HepG2 (cell line): ENCODE results near the gene ZNF343. TPM values are rescaled to one million over a fixed set of nuclear protein-coding genes. Genes with fewer than 3 reads are reported as not detected.
A peak's percentile ranks its signal among the peaks of the same experiment; 100 is the strongest.

Experiments used
- ARNT ChIP-seq: fragments of 450-650 bp; IDR thresholded peaks from 2 replicates; pipeline ENCODE4 v1.6.1; 2017
- ATAD3A ChIP-seq: sonication (generic); formaldehyde crosslinking; IDR thresholded peaks from 2 replicates; pipeline ENCODE4 v1.4.0; 2020; ENCODE audit warnings: missing genetic modification reagents
- ESRRA ChIP-seq: sonication (generic); formaldehyde crosslinking; IDR thresholded peaks from 2 replicates; pipeline ENCODE4 v1.5.1; 2020; ENCODE audit warnings: mild to moderate bottlenecking, low read depth, missing genetic modification reagents
- GABPA ChIP-seq, 2 experiments: IDR thresholded peaks; 2 replicates each; pipeline ENCODE4 v1.6.1; 2011 to 2016; ENCODE audit warnings: low read depth in 2 of 2, low read length in 1 of 2, missing biosample characterization in 1 of 2, missing genetic modification characterization in 1 of 2
- KDM5A ChIP-seq: fragments of 200-600 bp; sonication (generic); IDR thresholded peaks from 2 replicates; pipeline ENCODE4 v1.7.0; 2018; ENCODE audit warnings: antibody characterized with exemption, mild to moderate bottlenecking, low read length, borderline replicate concordance
- MZF1 ChIP-seq: sonication (generic); formaldehyde crosslinking; IDR thresholded peaks from 2 replicates; pipeline ENCODE4 v1.8.1; 2023; ENCODE audit warnings: mild to moderate bottlenecking, missing genetic modification reagents, borderline replicate concordance
- SNRNP70 ChIP-seq: fragments of 200-400 bp; formaldehyde crosslinking; IDR thresholded peaks from 2 replicates; pipeline ENCODE4 v1.6.1; 2017; ENCODE audit warnings: mild to moderate bottlenecking, low read depth, low read length, moderate library complexity
- SP2 ChIP-seq: sonication (generic); formaldehyde crosslinking; IDR thresholded peaks from 2 replicates; pipeline ENCODE4 v1.5.1; 2020; ENCODE audit warnings: mild to moderate bottlenecking, missing genetic modification reagents
- ZBTB7B ChIP-seq: sonication (generic); formaldehyde crosslinking; IDR thresholded peaks from 2 replicates; pipeline ENCODE4 v1.4.0; 2020; ENCODE audit warnings: missing genetic modification reagents
- ZNF143 ChIP-seq: sonication (generic); formaldehyde crosslinking; IDR thresholded peaks from 2 replicates; pipeline ENCODE4 v1.4.0; 2020; ENCODE audit warnings: missing genetic modification reagents
- ZNF556 ChIP-seq: sonication (generic); formaldehyde crosslinking; IDR thresholded peaks from 2 replicates; pipeline ENCODE4 v1.4.0; 2020; ENCODE audit warnings: mild to moderate bottlenecking, missing genetic modification reagents, borderline replicate concordance
- ZNF678 ChIP-seq: sonication (generic); formaldehyde crosslinking; IDR thresholded peaks from 2 replicates; pipeline ENCODE4 v1.4.0; 2020; ENCODE audit warnings: mild to moderate bottlenecking, missing genetic modification reagents
- ZNF780A ChIP-seq: sonication (generic); formaldehyde crosslinking; IDR thresholded peaks from 2 replicates; pipeline ENCODE4 v1.8.0; 2022; ENCODE audit warnings: mild to moderate bottlenecking, missing genetic modification reagents, moderate library complexity
- polyA plus RNA-seq, 8 experiments: library from polyadenylated mRNA; depleted of rRNA in 3 of 8; stranded (reverse) in 7 of 8; unstranded in 1 of 8; fragments of >200 nt; fragmentation: Illumina TruSeq in 4 of 8; extraction: Trizol in 4 of 8; gene quantifications; 2 replicates each; pipeline versions ENCODE4 v1.2.1 to v1.2.3, GENCODE V29; 2011 to 2016; ENCODE audit warnings: low read depth in 4 of 8, missing spikeins in 1 of 8, mixed read lengths in 1 of 8; ENCODE audit not compliant: insufficient read depth in 1 of 8
- total RNA-seq, 5 experiments: library from RNA; depleted of rRNA; stranded (reverse); fragments of >200 nt; fragmentation: Illumina TruSeq; extraction: Trizol; gene quantifications; 2 replicates each; pipeline ENCODE4 v1.2.3, GENCODE V29; 2016; ENCODE audit warnings: low read depth in 1 of 5
- TF ChIP-seq, protein P1 (sequence below): sonication (generic); formaldehyde crosslinking; IDR thresholded peaks from 2 replicates; pipeline ENCODE4 v1.4.0; 2020; ENCODE audit warnings: mild to moderate bottlenecking, missing genetic modification reagents
- TF ChIP-seq, protein P2 (sequence below): sonication (generic); formaldehyde crosslinking; IDR thresholded peaks from 2 replicates; pipeline ENCODE4 v1.5.1; 2020; ENCODE audit warnings: missing genetic modification reagents, mild to moderate bottlenecking, borderline replicate concordance
- TF ChIP-seq, protein P3 (sequence below): sonication (generic); formaldehyde crosslinking; IDR thresholded peaks from 2 replicates; pipeline ENCODE4 v1.8.1; 2022; ENCODE audit warnings: low read depth, mild to moderate bottlenecking, missing genetic modification reagents
- TF ChIP-seq, protein P4 (sequence below): sonication (generic); formaldehyde crosslinking; IDR thresholded peaks from 2 replicates; pipeline ENCODE4 v1.4.0; 2020; ENCODE audit warnings: low read depth, mild to moderate bottlenecking, missing genetic modification reagents
- TF ChIP-seq, protein P5 (sequence below): sonication (generic); formaldehyde crosslinking; IDR thresholded peaks from 2 replicates; pipeline ENCODE4 v1.5.1; 2020; ENCODE audit warnings: missing genetic modification reagents, mild to moderate bottlenecking, borderline replicate concordance
- TF ChIP-seq, protein P6 (sequence below): sonication (generic); formaldehyde crosslinking; IDR thresholded peaks from 2 replicates; pipeline ENCODE4 v1.4.0; 2020; ENCODE audit warnings: missing genetic modification reagents, borderline replicate concordance

The ZNF343 gene
- total and polyA plus RNA-seq, 2 of the 13 experiments (the other 11 are each of a cell fraction or from before 2014, with no cell fraction given): 16.4 to 22.1 TPM

DNA sequence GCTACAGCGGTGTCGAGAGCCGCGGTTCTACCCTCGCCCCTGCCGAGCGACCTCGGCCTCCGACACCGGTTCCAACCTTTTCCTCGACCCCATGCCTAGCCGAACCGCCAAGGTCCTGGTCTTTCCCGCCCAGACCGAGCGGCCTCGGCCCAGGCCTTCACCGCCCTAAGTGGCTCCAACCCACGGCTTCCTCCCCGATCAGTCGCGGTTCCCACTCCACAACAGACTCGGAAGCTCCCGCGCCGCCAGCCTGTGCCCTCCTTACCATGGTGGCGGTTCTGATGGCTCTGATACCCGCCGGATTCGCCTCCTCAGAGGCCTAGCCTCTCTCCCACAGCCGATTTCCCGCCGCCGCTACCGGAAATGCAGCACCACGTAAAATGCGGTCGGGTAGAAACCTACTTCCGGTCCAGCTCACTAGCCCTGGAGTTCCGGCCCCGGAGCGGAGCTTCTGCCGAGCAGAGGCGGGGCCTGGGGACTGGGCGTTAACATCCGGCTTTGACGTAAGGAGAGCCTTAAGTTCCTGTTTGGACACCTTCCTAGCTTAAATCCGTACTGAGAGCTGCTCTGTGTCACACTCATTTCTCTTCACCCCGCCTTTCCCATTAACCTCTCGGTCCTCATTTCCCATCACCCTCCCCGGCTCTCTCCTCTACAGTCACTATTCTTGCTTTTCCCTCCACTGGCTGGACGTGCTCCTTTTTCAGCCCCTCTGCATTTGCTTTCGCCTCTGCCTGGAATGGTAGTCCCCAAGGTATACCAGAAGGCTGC is 38.1 kb downstream of the ZNF343 start, which contains the start of gene SNRPB (continued):
- TF ChIP-seq, protein P1, sequence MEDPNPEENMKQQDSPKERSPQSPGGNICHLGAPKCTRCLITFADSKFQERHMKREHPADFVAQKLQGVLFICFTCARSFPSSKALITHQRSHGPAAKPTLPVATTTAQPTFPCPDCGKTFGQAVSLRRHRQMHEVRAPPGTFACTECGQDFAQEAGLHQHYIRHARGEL (CRISPR knock-in tag): peak; percentile 74; the same call in 1 of the 2 replicates
- peak; percentile 83 for TF ChIP-seq ZNF143
- TF ChIP-seq ZBTB7B (CRISPR knock-in tag): peak; percentile 92
- peak; percentile 99 for TF ChIP-seq ZNF780A (CRISPR knock-in tag)
- TF ChIP-seq, protein P2, sequence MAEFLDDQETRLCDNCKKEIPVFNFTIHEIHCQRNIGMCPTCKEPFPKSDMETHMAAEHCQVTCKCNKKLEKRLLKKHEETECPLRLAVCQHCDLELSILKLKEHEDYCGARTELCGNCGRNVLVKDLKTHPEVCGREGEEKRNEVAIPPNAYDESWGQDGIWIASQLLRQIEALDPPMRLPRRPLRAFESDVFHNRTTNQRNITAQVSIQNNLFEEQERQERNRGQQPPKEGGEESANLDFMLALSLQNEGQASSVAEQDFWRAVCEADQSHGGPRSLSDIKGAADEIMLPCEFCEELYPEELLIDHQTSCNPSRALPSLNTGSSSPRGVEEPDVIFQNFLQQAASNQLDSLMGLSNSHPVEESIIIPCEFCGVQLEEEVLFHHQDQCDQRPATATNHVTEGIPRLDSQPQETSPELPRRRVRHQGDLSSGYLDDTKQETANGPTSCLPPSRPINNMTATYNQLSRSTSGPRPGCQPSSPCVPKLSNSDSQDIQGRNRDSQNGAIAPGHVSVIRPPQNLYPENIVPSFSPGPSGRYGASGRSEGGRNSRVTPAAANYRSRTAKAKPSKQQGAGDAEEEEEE (CRISPR knock-in tag): no peak; the same call in 1 of the 2 replicates
- TF ChIP-seq MZF1: peak; percentile 94
- TF ChIP-seq, protein P3, sequence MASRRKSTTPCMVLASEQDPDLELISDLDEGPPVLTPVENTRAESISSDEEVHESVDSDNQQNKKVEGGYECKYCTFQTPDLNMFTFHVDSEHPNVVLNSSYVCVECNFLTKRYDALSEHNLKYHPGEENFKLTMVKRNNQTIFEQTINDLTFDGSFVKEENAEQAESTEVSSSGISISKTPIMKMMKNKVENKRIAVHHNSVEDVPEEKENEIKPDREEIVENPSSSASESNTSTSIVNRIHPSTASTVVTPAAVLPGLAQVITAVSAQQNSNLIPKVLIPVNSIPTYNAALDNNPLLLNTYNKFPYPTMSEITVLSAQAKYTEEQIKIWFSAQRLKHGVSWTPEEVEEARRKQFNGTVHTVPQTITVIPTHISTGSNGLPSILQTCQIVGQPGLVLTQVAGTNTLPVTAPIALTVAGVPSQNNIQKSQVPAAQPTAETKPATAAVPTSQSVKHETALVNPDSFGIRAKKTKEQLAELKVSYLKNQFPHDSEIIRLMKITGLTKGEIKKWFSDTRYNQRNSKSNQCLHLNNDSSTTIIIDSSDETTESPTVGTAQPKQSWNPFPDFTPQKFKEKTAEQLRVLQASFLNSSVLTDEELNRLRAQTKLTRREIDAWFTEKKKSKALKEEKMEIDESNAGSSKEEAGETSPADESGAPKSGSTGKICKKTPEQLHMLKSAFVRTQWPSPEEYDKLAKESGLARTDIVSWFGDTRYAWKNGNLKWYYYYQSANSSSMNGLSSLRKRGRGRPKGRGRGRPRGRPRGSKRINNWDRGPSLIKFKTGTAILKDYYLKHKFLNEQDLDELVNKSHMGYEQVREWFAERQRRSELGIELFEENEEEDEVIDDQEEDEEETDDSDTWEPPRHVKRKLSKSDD (CRISPR knock-in tag): peak; percentile 94
- 0 out of 2 replicates have a peak, but pooled peaks have one; percentile 83 for TF ChIP-seq ATAD3A
- TF ChIP-seq SNRNP70: no peak
- peak; percentile 98 for TF ChIP-seq GABPA (IDR thresholded peaks at IDR 0.05; ENCODE audit: low read depth, low read length)
- TF ChIP-seq GABPA (CRISPR knock-in tag; IDR thresholded peaks at IDR 0.05; ENCODE audit: low read depth): peak; percentile 100
- TF ChIP-seq, protein P4, sequence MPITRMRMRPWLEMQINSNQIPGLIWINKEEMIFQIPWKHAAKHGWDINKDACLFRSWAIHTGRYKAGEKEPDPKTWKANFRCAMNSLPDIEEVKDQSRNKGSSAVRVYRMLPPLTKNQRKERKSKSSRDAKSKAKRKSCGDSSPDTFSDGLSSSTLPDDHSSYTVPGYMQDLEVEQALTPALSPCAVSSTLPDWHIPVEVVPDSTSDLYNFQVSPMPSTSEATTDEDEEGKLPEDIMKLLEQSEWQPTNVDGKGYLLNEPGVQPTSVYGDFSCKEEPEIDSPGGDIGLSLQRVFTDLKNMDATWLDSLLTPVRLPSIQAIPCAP: peak; percentile 97
- TF ChIP-seq ESRRA (CRISPR knock-in tag): peak; percentile 92
- peak; percentile 99; the same call in 1 of the 2 replicates for TF ChIP-seq ZNF556
- TF ChIP-seq KDM5A: peak; percentile 95
- TF ChIP-seq, protein P5, sequence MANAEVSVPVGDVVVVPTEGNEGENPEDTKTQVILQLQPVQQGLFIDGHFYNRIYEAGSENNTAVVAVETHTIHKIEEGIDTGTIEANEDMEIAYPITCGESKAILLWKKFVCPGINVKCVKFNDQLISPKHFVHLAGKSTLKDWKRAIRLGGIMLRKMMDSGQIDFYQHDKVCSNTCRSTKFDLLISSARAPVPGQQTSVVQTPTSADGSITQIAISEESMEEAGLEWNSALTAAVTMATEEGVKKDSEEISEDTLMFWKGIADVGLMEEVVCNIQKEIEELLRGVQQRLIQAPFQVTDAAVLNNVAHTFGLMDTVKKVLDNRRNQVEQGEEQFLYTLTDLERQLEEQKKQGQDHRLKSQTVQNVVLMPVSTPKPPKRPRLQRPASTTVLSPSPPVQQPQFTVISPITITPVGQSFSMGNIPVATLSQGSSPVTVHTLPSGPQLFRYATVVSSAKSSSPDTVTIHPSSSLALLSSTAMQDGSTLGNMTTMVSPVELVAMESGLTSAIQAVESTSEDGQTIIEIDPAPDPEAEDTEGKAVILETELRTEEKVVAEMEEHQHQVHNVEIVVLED (CRISPR knock-in tag): peak; percentile 92
- TF ChIP-seq, protein P6, sequence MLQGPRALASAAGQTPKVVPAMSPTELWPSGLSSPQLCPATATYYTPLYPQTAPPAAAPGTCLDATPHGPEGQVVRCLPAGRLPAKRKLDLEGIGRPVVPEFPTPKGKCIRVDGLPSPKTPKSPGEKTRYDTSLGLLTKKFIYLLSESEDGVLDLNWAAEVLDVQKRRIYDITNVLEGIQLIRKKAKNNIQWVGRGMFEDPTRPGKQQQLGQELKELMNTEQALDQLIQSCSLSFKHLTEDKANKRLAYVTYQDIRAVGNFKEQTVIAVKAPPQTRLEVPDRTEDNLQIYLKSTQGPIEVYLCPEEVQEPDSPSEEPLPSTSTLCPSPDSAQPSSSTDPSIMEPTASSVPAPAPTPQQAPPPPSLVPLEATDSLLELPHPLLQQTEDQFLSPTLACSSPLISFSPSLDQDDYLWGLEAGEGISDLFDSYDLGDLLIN (CRISPR knock-in tag): peak; percentile 100
- peak; percentile 100 for TF ChIP-seq ZNF678 (CRISPR knock-in tag)
- no peak for TF ChIP-seq ARNT
- TF ChIP-seq SP2 (CRISPR knock-in tag): peak; percentile 82
